ENCODE measurements around the gene HUWE1.

DNA sequence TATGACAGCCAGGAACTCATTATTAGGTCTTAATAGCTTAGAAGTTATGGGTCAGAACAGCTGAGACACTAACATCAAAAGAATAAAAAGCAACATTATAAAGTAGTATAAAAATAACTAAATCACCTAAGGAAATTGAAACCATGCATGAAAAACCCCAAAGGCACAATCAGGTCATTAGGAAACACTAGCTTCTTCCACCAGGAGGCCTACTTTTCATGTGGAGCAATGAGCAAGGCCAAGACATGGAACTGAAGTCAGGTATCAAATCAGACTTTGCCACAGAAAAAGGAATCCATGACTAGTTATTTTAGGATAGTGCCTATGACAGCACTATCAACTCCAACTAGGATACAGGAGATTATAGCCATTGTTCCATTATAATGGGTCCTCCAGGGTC lies 7.9 kb downstream of the HUWE1 start:
- TF ChIP-seq, protein P1, sequence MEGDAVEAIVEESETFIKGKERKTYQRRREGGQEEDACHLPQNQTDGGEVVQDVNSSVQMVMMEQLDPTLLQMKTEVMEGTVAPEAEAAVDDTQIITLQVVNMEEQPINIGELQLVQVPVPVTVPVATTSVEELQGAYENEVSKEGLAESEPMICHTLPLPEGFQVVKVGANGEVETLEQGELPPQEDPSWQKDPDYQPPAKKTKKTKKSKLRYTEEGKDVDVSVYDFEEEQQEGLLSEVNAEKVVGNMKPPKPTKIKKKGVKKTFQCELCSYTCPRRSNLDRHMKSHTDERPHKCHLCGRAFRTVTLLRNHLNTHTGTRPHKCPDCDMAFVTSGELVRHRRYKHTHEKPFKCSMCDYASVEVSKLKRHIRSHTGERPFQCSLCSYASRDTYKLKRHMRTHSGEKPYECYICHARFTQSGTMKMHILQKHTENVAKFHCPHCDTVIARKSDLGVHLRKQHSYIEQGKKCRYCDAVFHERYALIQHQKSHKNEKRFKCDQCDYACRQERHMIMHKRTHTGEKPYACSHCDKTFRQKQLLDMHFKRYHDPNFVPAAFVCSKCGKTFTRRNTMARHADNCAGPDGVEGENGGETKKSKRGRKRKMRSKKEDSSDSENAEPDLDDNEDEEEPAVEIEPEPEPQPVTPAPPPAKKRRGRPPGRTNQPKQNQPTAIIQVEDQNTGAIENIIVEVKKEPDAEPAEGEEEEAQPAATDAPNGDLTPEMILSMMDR (conservative IDR thresholded peaks at IDR 0.05 in 1 of 2, IDR thresholded peaks at IDR 0.05 in 1 of 2; ENCODE audit: low read depth in 1 of 2, low read length in 2 of 2): peak in 1 of 2 donors; percentile 12
- TF ChIP-seq EZH2 (IDR thresholded peaks at IDR 0.05; ENCODE audit: low read length, missing control alignments): no peak

All from fibroblast of lung (primary cell).